Left colon (tissue), 2 donors: ENCODE results near the gene EYS. TPM values are rescaled to one million over a fixed set of nuclear protein-coding genes. Genes with fewer than 3 reads are reported as not detected.
"Not testable (repeated sequence)": the region's sequence is repeated elsewhere in the genome, so short reads cannot be mapped to it uniquely, and the experiment has no call there.

ENCODE experiments used
- ATAC-seq: fragments of 200-7000 bp; cut with Tn5 transposase; one replicate; pipeline ENCODE4 v1.9.1; 2020; ENCODE audit warnings: mild to moderate bottlenecking, moderate library complexity
- DNase-seq, 2 donors: peaks; one replicate each; pipeline ENCODE4 v3.0.0-alpha.2; 2020
- intact Hi-C, 2 donors: fragments of 100-400 bp; cut with DNase I in 1 of 2; cut with micrococcal nuclease in 1 of 2; formaldehyde crosslinking; loops; one replicate each; pipeline versions ENCODE4 v1.11.2 to v1.14.0; 2022; cut with DNase I, micrococcal nuclease
- total RNA-seq, 2 donors: library from RNA; stranded (reverse); fragmentation: NEBNext Ultra II Directional; extraction: Animal tissue kit (Norgen Biotek cat#: 25700); gene quantifications; one replicate each; pipeline ENCODE4 v1.2.1, GENCODE V29; 2021
- donor health status: DM: no; HTN: no; CAD: no.
- donor health status: DM: yes; HTN: yes; CAD: no.

Gene EYS
- total RNA-seq, 2 donors from 2014 or later: 0.59 to 1.3 TPM

DNA sequence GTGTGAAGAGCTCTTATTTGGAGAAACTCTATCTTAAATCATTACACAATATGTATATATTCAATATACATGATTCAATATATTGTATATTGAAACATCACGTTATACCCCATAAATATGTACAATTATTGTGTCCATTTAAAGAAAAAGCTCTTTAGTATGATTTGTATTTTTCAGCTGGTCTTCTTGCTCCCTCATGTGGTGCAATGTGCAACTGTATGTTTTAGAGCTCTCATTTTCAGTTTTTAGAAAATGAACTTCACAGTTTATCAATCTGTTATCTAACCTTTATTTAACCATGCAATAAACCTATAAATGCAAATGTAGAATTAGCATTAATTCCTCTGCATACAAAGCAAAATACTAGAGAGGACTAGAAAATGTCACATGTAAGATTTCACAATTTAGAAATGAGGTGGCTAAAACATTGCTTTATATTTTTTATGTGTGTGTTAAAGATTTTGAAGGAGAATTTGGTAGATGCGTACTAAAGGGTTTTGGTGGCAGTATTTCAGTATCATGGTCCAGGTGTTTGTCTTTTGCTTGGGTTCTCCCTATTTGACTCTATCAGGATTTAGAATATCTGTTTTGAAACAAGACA, 1904.3 kb downstream of the EYS start:
- intact Hi-C loops: no loop called here
- DNase-seq (no peak), ATAC-seq (peak; percentile 35)

- DNase-seq, intact Hi-C loops, ATAC-seq: not testable (repeated sequence)
These were observed 1906.6 kb downstream of the EYS start for GRCh38 chr6:63800386-63800785.

DNA sequence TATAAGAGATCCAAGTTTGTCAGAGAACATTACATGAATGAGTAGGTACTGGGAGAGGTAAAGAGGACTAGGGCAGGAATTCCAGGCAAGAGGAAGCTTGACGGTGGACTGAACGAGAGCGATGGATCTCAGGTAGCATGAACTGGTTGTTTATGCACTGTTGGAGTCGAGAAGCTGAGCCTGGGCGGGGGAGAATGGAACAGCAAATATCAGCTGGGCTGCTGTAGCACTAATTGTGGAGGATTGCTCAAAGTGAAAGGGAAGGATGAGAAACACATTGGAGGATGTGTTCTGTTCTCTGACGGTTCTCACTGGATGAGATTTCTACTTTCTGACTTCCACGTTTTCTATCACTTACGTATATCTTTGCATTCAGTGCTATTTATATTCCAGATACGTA, 1907.2 kb downstream of the EYS start:
- no peak for ATAC-seq
- DNase-seq: no peak
- intact Hi-C loops: no loop called here

DNA sequence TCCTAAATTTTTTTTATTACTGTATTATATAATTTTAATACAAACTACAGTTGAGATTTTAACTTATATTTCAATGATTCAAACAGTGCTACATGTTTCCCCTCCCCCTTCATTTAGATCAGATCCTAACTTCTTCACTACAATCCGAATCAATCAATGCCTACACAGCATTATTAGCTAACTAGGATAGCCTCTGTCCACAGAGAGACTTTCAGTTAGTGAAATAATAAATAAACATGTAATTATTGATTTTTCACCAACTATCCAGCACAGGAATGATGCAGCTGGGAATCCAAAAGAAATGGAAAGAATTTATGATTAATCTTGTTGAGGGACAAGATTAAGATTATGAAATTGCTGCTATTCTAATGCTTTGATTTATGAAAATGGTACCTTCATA, 1907.7 kb downstream of the EYS start:
- ATAC-seq: no peak
- intact Hi-C loops: no loop called here
- DNase-seq: no peak

DNA sequence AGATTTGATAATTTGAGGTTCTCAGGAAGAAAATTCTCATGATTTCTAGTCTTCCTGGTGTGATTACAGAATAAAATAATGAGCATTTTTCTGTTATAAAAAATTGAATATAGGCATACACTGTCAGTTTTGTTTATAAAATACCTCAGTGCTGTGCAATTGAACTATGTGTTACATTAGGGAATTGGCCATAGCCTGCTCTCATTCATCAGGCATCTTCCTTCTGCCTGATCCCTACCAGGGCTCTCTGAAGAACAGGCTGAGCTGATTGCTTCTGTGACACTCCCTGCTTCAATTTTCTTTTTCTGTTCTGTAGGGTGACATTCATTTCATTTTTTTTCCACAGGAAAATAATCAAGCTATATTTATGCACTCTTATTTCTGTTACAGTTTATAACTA, 1908.6 kb downstream of the EYS start:
- intact Hi-C loops: no loop called here
- DNase-seq: no peak
- ATAC-seq: no peak

DNA sequence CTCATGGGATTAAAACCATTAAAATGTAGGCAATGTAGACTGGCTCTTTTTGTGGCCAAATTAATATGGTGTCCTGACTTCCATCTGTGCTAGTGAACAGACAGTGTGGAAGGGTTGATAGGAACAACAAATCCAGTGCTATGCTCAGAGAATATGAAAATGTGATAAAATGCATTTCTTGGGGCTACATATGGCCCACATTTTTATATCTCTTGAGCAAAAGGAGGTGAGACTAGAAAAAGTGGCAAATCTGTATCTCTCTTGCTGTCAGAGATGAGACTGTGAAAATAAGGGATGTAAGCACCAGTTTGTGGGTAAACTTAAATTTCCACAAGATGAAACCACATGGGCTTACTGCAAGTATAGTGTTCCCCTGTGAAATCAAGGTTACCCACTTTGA, 1909.3 kb downstream of the EYS start:
- intact Hi-C loops: no loop called here
- DNase-seq: no peak
- ATAC-seq: no peak

GRCh38 chr6:63795826-63796225, 1911.2 kb downstream of the EYS start:
- ATAC-seq: no peak
- DNase-seq: no peak
- intact Hi-C loops: no loop called here

GRCh38 chr6:63795006-63795405, 1912.0 kb downstream of the EYS start:
- ATAC-seq: no peak
- no peak for DNase-seq
- intact Hi-C loops: no loop called here

DNA sequence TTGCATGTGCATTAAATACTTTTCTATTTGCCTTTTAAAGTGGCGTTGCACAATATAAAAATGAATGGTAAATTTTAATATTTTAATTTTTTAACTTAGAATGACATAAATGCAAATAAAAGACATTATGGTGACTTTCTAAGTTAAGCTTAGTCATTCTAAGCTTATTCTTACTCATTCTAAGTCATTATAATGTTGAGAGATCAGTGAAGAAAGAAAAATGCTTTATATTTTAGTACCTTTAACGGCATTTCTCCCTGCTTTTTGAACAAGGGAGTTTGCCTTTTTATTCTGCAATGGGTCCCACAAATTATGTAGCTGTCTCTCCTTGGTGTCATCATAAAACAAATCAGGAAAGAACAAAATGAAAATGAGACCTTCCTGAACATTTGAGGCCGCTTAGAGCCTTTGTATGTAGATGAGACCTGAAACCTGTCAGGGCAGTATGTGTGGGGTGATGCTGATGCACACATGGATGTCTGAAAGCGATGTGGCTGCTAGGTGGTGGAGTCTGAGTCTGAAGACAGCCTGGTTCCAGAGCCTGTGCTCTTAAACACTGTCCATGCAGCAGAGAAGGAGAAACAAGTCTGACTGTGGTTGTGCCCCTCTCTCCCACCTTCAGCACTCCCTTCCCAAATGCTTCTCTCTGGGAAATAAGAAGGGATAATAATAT, 1913.4 kb downstream of the EYS start:
- ATAC-seq: no peak
- DNase-seq: no peak
- intact Hi-C loops: no loop called here

DNA sequence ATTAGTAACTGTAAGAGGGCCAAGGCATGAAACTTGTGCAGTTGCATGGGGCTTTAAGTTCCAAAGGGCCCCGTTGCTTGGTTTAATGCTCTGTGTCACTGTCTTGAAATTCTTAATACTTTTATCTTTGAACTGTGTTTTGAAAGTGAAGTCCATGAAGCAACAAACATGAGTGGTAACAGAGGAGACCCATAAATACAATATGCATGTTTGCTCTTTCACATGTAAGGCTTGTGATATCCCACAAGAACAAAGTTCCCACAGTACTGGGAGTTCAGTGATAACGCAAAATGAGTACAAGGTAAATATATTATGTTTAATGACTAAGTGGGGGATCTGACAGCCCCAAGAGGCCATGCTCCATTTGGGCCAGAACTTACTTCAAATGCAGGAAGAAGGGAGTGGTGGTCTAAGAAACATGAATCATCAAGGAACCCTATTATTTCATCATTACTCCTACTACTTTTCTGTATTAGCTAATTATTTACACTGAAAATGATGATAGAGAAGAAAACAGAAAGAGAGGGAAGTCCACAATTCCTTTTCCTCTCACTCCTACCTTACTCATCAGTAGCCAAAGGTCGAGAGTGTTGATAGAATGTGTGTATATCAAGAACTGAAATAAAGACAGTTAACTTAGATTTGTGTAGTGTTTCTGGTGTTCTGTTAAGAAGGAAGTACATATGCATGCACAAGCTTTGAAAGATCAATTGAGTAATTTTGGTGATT, 1914.1 kb downstream of the EYS start:
- ATAC-seq: no peak
- no peak for DNase-seq
- intact Hi-C loops: no loop called here

DNA sequence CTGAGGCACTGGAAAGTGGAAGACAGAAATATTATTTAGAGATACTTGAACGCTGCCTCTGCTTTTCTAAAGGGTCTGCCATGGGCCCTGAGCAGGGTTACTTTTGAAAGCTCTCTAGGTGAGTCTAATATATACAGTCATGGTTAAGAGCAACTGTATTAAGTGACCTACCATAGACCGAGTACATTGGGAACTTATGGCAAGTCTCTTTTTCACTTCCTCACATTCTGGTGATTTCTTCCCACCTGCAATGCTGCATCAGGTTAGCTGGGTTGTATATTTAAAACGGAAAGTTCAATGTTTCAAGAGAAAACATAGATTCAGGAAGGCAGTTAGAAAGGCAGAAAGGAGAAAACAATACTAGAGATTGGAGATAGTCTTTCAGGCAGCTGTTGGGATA, 1916.7 kb downstream of the EYS start:
- ATAC-seq: no peak
- intact Hi-C loops: no loop called here

DNA sequence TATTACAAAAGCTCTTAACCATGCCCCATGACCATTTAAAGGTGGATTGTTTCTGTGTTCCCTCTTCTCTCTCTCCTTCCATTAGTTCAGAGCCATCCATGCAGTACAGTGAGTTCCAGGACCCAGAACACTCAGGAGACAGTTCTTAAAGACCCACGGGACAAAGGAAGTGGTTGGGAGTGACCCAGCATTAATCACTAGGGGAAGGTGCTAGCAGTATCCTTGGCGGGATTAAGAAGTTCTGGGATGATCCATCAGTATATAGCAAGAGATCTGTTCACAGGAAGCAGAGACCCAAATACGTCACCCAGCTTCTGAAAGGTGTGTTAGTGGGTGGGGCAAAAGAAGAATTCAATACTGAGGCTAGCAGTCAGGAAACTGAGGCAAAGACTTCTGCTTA, 1917.3 kb downstream of the EYS start:
- intact Hi-C loops: no loop called here
- DNase-seq (no peak), ATAC-seq (no peak)

More for the DNA sequence above, 1916.7 kb downstream of the EYS start:
- DNase-seq: no peak

DNA sequence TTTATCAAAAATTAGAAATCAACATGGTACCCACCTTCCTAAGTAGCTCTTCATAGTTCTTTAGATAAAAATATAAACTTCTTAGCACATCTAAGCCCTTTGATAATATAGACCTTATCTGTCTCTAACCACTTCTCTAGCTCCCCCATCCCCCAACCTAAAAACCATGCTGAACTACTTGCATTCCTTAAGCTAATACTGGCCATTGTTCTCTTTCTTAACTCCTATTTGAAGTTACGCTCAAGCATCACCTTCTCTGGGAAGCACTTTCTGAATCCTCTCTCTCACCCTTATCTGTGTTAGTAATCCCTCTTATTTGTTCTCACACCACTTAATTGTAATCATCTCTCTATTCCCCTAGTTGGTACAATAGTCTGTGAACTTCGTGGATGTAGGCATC, 1918.5 kb downstream of the EYS start:
- ATAC-seq: no peak
- intact Hi-C loops: no loop called here
- DNase-seq: no peak

DNA sequence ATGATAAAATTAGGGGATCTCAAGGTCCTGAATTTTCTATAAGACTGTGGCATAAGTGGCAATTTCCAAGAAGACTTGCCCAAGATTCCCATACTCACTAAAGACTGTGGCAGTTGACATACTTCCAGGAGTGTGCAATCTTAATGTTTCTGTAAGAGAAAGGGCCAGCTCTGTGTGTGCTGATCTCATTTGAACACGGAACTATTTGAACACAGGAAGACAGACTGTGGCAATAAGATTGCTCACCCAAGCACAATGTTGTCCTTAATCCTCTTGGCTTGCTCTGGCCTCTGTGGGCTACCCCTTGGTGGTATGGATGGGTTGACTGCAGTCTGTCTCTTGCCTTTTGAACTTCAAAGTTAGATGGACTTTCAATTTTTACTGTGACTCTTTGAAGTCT, 1920.0 kb downstream of the EYS start:
- intact Hi-C loops: no loop called here
- no peak for DNase-seq
- no peak for ATAC-seq

DNA sequence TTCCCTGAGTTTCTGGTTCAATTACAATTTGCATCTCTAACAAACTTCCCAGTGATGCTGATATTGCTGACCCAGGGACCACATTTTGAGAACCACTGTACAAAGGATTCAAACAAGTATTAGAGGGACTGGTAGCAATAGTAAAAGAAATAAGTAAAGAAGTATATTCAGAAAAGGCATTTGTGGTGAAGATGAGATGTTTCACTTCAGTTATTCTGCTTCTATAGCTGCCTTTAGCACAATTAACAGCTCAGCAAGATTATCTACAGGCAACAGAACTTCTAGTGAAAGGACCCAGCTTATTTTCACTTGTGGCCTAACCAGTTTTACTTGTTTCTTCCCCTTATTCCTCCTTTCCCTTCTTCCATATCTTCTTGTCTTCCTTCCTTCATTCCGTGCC, 1922.0 kb downstream of the EYS start:
- DNase-seq (no peak), ATAC-seq (no peak)
- intact Hi-C loops: no loop called here

DNA sequence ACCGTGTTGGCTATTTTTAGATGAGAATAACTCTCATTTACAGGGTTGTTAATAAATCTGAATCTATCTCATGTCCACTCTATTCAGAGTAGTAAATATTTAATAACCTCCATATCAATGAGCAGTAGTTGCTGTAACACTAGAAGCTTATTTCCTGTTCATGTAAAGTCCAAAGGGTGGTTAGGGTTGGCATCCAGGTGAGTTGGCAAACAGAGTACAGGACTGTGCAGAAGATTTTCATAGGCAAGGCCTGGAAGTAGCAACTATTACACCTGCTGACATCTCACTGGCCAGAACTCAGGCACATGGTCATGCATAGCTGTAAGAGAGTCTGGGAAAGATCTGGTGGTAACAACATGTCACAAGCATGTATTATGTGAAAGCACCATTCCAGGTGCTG, 1923.9 kb downstream of the EYS start:
- intact Hi-C loops: no loop called here
- peak; percentile 94 for ATAC-seq

DNA sequence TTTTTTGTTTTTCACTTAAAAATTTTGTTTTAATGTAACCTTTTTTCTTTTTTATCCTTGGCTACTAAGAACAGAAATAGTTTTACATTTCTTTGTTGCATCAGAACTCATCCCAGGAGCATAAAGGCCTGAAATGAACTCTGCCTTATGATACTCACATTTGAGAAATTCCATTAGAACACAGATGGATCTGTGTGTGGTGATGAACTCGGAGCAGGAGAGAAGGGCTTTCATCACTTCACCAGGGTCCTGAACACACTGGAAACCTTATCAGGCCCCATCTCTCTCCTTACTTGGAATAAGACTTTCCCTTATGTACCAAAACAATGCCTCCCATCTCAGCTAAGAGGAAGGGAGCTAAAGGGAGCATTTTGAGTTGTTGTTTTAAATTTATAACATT, 1932.1 kb downstream of the EYS start:
- intact Hi-C loops: no loop called here
- ATAC-seq (no peak), DNase-seq (no peak)

More for the DNA sequence above, 1923.9 kb downstream of the EYS start:
- no peak for DNase-seq

DNA sequence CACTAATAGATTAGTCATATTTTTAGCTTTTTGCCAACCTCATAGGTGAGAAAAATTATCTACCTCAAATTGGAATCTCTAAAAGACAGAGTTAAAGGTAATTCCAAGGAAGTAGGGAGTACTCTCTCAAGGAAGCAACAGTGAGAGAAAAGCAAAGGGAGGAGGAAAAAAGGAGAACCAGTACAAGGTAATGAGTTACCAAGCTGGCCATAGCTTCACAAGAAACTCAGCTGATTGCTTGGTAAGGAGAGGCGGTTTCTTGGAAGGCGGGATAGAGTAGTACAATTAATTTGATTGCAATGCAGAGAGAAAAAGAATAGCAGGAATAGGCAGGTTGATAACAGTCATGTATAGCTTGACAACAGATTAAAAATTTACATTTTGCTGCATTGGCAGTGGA, 1933.8 kb downstream of the EYS start:
- DNase-seq (no peak), ATAC-seq (peak; percentile 85)
- intact Hi-C loops: no loop called here

DNA sequence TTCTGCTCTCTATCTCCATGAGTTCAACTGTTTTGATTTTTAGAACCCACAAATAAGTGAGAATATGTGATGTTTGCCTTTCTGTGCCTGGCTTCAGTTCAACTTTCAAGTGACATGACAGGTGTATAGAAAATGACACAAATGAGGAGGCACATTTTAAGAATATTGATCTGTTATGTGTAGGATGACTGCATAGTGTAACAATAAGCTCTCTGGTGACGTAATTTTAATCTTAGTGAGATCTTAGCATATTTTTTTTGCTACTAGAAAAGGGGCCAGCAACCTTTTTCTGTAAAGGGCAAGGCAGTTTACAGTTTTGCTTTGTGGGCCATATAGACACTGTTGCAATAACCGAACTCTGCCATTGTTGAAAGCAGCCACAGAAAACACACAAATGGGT, 1941.2 kb downstream of the EYS start:
- DNase-seq (no peak), ATAC-seq (no peak)

DNA sequence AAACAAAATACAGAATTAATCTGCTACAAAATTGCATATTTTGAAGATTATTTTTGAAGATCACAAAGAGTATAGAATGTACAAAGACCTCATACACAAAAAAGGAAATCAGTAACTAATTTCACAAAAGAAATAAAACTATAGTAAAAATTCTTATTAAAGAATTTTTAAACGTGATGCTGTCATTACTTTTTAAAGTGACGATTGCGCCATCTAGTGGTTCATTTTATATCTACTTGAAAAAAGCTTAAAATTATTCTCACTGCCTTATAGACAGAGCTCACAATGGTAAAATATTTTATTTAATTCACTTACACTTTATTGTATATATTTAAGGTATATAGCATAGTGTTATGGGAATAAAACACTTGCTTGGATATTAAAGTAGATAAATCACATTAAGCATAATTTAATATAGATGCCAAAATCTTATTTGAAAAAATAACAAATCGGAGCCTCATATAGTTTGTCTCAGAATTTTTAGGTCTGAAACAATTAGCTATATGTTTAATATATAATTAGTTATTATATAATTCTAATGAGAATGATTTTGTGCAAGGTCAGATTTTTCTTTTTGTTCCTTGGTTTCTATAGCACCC, 1942.6 kb downstream of the EYS start:
- ATAC-seq (peak; percentile 44), DNase-seq (no peak)

More for the DNA sequence above, 1941.2 kb downstream of the EYS start:
- intact Hi-C loops: loop anchor here in 1 of 2 donors (10.0 kb wide), 1 partner anchor 161 kb away; no protein-coding TSS in a partner anchor

More for the DNA sequence above, 1942.6 kb downstream of the EYS start:
- intact Hi-C loops: loop anchor here (5.0 to 10.0 kb wide), 3 partner anchors 160 to 412 kb away; no protein-coding TSS in a partner anchor
